Testis (tissue), 3 donors: ENCODE measurements around the gene FBXL17. TPM values are rescaled to one million over a fixed set of nuclear protein-coding genes. Genes with fewer than 3 reads are reported as not detected.

Experiments used
- DNase-seq: peaks from one replicate; pipeline ENCODE4 v3.0.0-alpha.2; 2019
- H3K27ac ChIP-seq, 2 donors: fragments of 200-600 bp; sonication (generic); one replicate each; pipeline ENCODE4 v1.5.1; 2019
- H3K27me3 ChIP-seq: fragments of 200-600 bp; sonication (generic); one replicate; pipeline ENCODE4 v1.5.1; 2019
- H3K36me3 ChIP-seq: fragments of 200-600 bp; sonication (generic); one replicate; pipeline ENCODE4 v1.5.1; 2017; ENCODE audit warnings: low read depth; ENCODE audit errors: missing control alignments
- H3K4me1 ChIP-seq: fragments of 200-600 bp; sonication (generic); one replicate; pipeline ENCODE4 v1.5.1; 2019
- H3K4me3 ChIP-seq, 2 donors: fragments of 200-600 bp; sonication (generic); one replicate each; pipeline ENCODE4 v1.5.1; 2017 to 2019
- H3K9me3 ChIP-seq: fragments of 200-600 bp; sonication (generic); one replicate; pipeline ENCODE4 v1.5.1; 2017
- CTCF ChIP-seq, 3 experiments: fragments of 450-650 bp in 2 of 3; fragments of 200-600 bp in 1 of 3; sonication (generic) in 1 of 3; IDR thresholded peaks; one replicate each; pipeline ENCODE4 v1.5.1; 2016 to 2019; ENCODE audit warnings: antibody characterized with exemption in 3 of 3, mild to moderate bottlenecking in 2 of 3, moderate library complexity in 1 of 3
- POLR2A ChIP-seq: fragments of 450-650 bp; IDR thresholded peaks from one replicate; pipeline ENCODE4 v1.6.1; 2017; ENCODE audit warnings: antibody characterized with exemption, mild to moderate bottlenecking, moderate library complexity
- WGBS, 2 donors: methylation state at CpG; one replicate each; pipeline ENCODE4 v1.1.5; 2018; 5-methylcytosine and 5-hydroxymethylcytosine counted together
- intact Hi-C: fragments of 100-400 bp; cut with DNase I; formaldehyde crosslinking; loops from one replicate; pipeline ENCODE4 v1.15.1; 2023; ENCODE audit warnings: low total_unique reads
- polyA plus RNA-seq: library from polyadenylated mRNA; stranded (reverse); fragments of 350-450 nt; fragmentation: Illumina TruSeq; extraction: RNeasy Lipid Tissue Mini Kit (QIAGEN cat#74804); gene quantifications from one replicate; pipeline ENCODE4 v1.2.3, GENCODE V29; 2014; ENCODE audit warnings: low read depth, low replicate concordance; ENCODE audit not compliant: insufficient read depth
- total RNA-seq, 2 donors: library from RNA; depleted of rRNA; stranded (reverse); fragments of >200 nt; gene quantifications; one replicate each; pipeline ENCODE4 v1.2.3, GENCODE V29; 2016

FBXL17 gene
- total and polyA plus RNA-seq, 3 donors from 2014 or later = 20.7 to 25.1 (median 22.6) TPM

DNA sequence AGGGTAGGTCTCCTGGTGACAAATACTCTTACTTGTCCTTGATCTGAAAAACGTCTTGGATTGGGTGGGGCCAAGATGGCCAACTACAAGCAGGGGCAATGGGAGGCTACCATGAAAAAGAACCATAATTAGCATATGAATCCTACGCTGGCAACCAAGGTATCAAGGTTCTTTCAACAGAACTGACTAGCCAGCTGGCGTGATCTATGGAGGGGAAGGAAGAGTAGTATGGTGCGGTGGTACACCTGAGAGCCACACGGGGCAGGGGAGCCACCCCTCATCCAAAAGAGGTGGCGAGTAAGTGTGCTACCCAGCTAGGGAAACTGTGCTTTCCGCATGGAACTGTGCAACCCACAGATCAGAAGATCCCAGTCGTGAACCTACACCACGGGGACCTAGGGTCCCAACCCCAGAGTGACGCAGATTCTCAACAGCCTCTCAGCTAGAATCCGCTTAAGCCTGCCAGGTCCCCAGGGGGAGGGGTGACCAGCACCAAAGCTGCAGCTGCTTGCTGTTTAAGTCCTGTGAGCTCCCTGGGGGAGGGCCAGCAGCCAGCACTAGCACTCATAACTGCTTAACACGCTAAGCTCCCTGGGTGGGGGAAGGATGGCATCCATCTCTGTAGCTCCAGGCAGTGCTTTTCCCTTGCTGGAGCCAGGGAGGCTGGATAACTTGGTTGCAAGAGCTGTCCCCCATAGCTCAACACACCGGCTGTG is 334.8 kb downstream of the FBXL17 start:
- intact Hi-C loops = no loop called here

GRCh38 chr5:108036482-108036881 is 345.4 kb downstream of the FBXL17 start:
- H3K27me3 ChIP-seq = no peaks in the 10 kb centered on the region
- intact Hi-C loops = no loop called here
- no peak overlapping the region for H3K4me3 ChIP-seq
- H3K9me3 ChIP-seq = no peaks in the 10 kb centered on the region
- WGBS, 2 donors = 65 to 72% methylated on average over 7 of the region's 7 CpGs
- no peak overlapping the region for H3K27ac ChIP-seq
- H3K36me3 ChIP-seq = no peaks in the 10 kb centered on the region
- TF ChIP-seq CTCF (IDR thresholded peaks at IDR 0.05) (no peak), POLR2A (no peak)
- no peaks in the 10 kb centered on the region for H3K4me1 ChIP-seq
- no peak for DNase-seq

More for the DNA sequence above, 334.8 kb downstream of the FBXL17 start:
- WGBS, 2 donors = 92 to 94% methylated on average over 9 to 13 of the region's 13 CpGs
- Histone ChIP-seq H3K27ac (no peak overlapping the region), H3K4me3 (no peak overlapping the region), H3K36me3 (no peaks in the 10 kb centered on the region), H3K9me3 (no peaks in the 10 kb centered on the region), H3K27me3 (no peaks in the 10 kb centered on the region), H3K4me1 (no peaks in the 10 kb centered on the region)
- no peak for TF ChIP-seq CTCF (IDR thresholded peaks at IDR 0.05)
- no peak for TF ChIP-seq POLR2A
- DNase-seq = no peak

GRCh38 chr5:108028883-108029282 is 353.0 kb downstream of the FBXL17 start:
- 74 to 80% methylated on average over 3 of the region's 3 CpGs for WGBS, 2 donors
- H3K36me3 ChIP-seq = no peaks in the 10 kb centered on the region
- no peak for DNase-seq
- TF ChIP-seq POLR2A (no peak), CTCF (IDR thresholded peaks at IDR 0.05) (no peak)
- H3K27ac ChIP-seq = no peak overlapping the region
- H3K4me3 ChIP-seq = no peak overlapping the region
- H3K9me3 ChIP-seq = no peaks in the 10 kb centered on the region
- no peaks in the 10 kb centered on the region for H3K27me3 ChIP-seq
- intact Hi-C loops = no loop called here
- H3K4me1 ChIP-seq = no peaks in the 10 kb centered on the region

GRCh38 chr5:108028412-108028811 is 353.5 kb downstream of the FBXL17 start:
- Histone ChIP-seq H3K4me3 (no peak overlapping the region), H3K36me3 (no peaks in the 10 kb centered on the region), H3K27me3 (no peaks in the 10 kb centered on the region), H3K9me3 (no peaks in the 10 kb centered on the region), H3K4me1 (no peaks in the 10 kb centered on the region), H3K27ac (no peak overlapping the region)
- TF ChIP-seq CTCF (IDR thresholded peaks at IDR 0.05) (no peak), POLR2A (no peak)
- intact Hi-C loops = no loop called here
- DNase-seq = no peak

DNA sequence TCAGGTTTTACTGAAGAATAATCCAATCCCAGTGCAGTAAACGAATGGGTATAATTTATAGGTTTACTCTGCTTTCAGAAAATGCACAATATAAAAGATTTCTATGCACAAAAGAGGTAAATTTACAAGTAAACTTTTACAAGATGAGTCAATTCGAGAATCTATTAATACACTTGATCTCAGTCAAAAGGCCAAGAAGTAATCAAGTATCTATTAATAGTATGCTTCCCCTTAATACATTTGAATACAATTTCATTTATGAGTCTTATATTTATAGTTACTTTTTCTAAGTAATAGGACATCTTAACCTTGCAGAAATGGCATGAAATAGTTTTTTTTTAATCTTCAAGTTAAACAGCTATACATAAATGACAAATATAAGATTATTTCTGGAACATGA is 355.9 kb downstream of the FBXL17 start:
- intact Hi-C loops = no loop called here
- no peak for DNase-seq
- Histone ChIP-seq H3K27ac (no peak overlapping the region), H3K27me3 (no peaks in the 10 kb centered on the region), H3K4me1 (no peaks in the 10 kb centered on the region), H3K4me3 (no peak overlapping the region), H3K9me3 (no peaks in the 10 kb centered on the region), H3K36me3 (no peaks in the 10 kb centered on the region)
- TF ChIP-seq CTCF (IDR thresholded peaks at IDR 0.05) (no peak), POLR2A (no peak)
- 88 to 89% methylated on average over 2 of the region's 2 CpGs for WGBS, 2 donors
